H1 (cell line): ENCODE results near the gene R3HDM2. TPM values are rescaled to one million over a fixed set of nuclear protein-coding genes. Genes with fewer than 3 reads are reported as not detected.

Source experiments
- CTCF ChIA-PET: fragments of 300-600 bp; sonication (Branson Sonifier 250); formaldehyde crosslinking; loops from one replicate; lab custom pipeline; 2021; ENCODE audit not compliant: partially characterized antibody; lab: Charles Lee
- POLR2A ChIA-PET: fragments of 300-600 bp; sonication (Branson Sonifier 250); formaldehyde crosslinking; loops from one replicate; lab custom pipeline; 2021; ENCODE audit warnings: inconsistent platforms; ENCODE audit not compliant: partially characterized antibody; lab: Charles Lee
- DNase-seq, 2 experiments: peaks; one replicate each; pipeline versions ENCODE4 v3.0.0 to v3.0.0-alpha.2; 2010 to 2022; ENCODE audit warnings: low spot score in 2 of 2, low read depth in 1 of 2, mixed read lengths in 1 of 2
- FAIRE-seq: peaks from 2 replicates; lab custom pipeline; 2011; peaks lifted over from hg19 to GRCh38; lab: Jason Lieb, UNC
- H2AFZ ChIP-seq: 2 replicates; pipeline ENCODE4 v1.8.1; 2012; ENCODE audit warnings: low read length, inconsistent platforms
- H2AK5ac ChIP-seq: 2 replicates; pipeline ENCODE4 v1.6.1; 2013; ENCODE audit warnings: low read depth, low read length
- H2BK120ac ChIP-seq: replicated peaks from 2 replicates; pipeline ENCODE3; 2013; ENCODE audit warnings: low read depth, low read length, inconsistent platforms
- H2BK12ac ChIP-seq: 2 replicates; pipeline ENCODE4 v1.6.1; 2013; ENCODE audit warnings: low read depth, low read length
- H2BK15ac ChIP-seq: 2 replicates; pipeline ENCODE4 v1.6.1; 2013; ENCODE audit warnings: low read length
- H2BK20ac ChIP-seq: 2 replicates; pipeline ENCODE4 v1.6.1; 2013; ENCODE audit warnings: low read length
- H2BK5ac ChIP-seq: 2 replicates; pipeline ENCODE4 v1.6.1; 2013; ENCODE audit warnings: low read depth, low read length
- H3K14ac ChIP-seq: 2 replicates; pipeline ENCODE4 v1.6.1; 2013; ENCODE audit warnings: inconsistent platforms; ENCODE audit not compliant: insufficient read length
- H3K18ac ChIP-seq: 2 replicates; pipeline ENCODE4 v1.6.1; 2013; ENCODE audit warnings: low read length; ENCODE audit errors: extremely low read depth
- H3K23ac ChIP-seq: 2 replicates; pipeline ENCODE4 v1.6.1; 2013; ENCODE audit warnings: inconsistent platforms; ENCODE audit not compliant: insufficient read length
- H3K23me2 ChIP-seq: 2 replicates; pipeline ENCODE4 v1.6.1; 2013; ENCODE audit warnings: low read depth, low read length
- H3K27ac ChIP-seq: 2 replicates; pipeline ENCODE4 v1.6.1; 2011; ENCODE audit warnings: low read depth, low read length, inconsistent platforms
- H3K27me3 ChIP-seq, 4 experiments: replicated peaks in 1 of 4; 1 replicate in 1 of 4; 2 replicates in 3 of 4; pipeline versions ENCODE4 v1.6.1 to v1.8.1; 2011 to 2013; ENCODE audit warnings: low read length in 3 of 4, mild to moderate bottlenecking in 3 of 4, inconsistent platforms in 2 of 4, mixed read lengths in 2 of 4, moderate library complexity in 1 of 4; ENCODE audit not compliant: control insufficient read depth in 3 of 4, insufficient read depth in 3 of 4; ENCODE audit errors: extremely low read depth in 1 of 4
- H3K36me3 ChIP-seq, 4 experiments: 2 replicates each; pipeline versions ENCODE4 v1.6.1 to v1.8.1; 2011 to 2013; ENCODE audit warnings: mild to moderate bottlenecking in 4 of 4, low read length in 3 of 4, moderate library complexity in 2 of 4, control low read depth in 1 of 4, inconsistent platforms in 1 of 4; ENCODE audit not compliant: insufficient read depth in 4 of 4, control insufficient read depth in 2 of 4
- H3K4ac ChIP-seq: replicated peaks from 2 replicates; pipeline ENCODE3; 2013; ENCODE audit warnings: low read length, low read depth, mixed read lengths, inconsistent platforms; ENCODE audit not compliant: insufficient read length
- H3K4me1 ChIP-seq, 4 experiments: replicated peaks in 1 of 4; 1 replicate in 1 of 4; 2 replicates in 3 of 4; pipeline versions ENCODE4 v1.6.1 to v1.8.1; 2011 to 2013; ENCODE audit warnings: low read length in 3 of 4, inconsistent platforms in 2 of 4, mixed read lengths in 1 of 4; ENCODE audit not compliant: insufficient read depth in 4 of 4, control insufficient read depth in 3 of 4
- H3K4me2 ChIP-seq, 2 experiments: 2 replicates each; pipeline versions ENCODE4 v1.6.1 to v1.8.1; 2011 to 2013; ENCODE audit warnings: low read depth in 2 of 2, low read length in 2 of 2, control low read depth in 1 of 2, inconsistent platforms in 1 of 2, mild to moderate bottlenecking in 1 of 2; ENCODE audit not compliant: insufficient read depth in 1 of 2
- H3K4me3 ChIP-seq, 4 experiments: fragments of 200-600, 300-600 bp in 1 of 4; sonication (generic), shearing (Covaris generic), sonication (Bioruptor Twin) in 1 of 4; 2 replicates each; pipeline versions ENCODE4 v1.5.1 to v1.8.1; 2011 to 2016; ENCODE audit warnings: low read length in 4 of 4, low read depth in 3 of 4, control low read depth in 2 of 4, inconsistent platforms in 2 of 4, mild to moderate bottlenecking in 2 of 4, mixed read lengths in 1 of 4, moderate library complexity in 1 of 4; ENCODE audit not compliant: insufficient read depth in 2 of 4; ENCODE audit errors: extremely low read depth in 1 of 4
- H3K56ac ChIP-seq: replicated peaks from 2 replicates; pipeline ENCODE3; 2013; ENCODE audit warnings: low read depth, mild to moderate bottlenecking, mixed read lengths, low read length, inconsistent platforms; ENCODE audit not compliant: insufficient read length
- H3K79me1 ChIP-seq: 2 replicates; pipeline ENCODE4 v1.6.1; 2013; ENCODE audit warnings: low read depth, low read length, control low read depth
- H3K79me2 ChIP-seq, 2 experiments: 2 replicates each; pipeline versions ENCODE4 v1.6.1 to v1.8.1; 2012 to 2013; ENCODE audit warnings: low read length in 2 of 2, mild to moderate bottlenecking in 2 of 2, inconsistent platforms in 1 of 2; ENCODE audit not compliant: insufficient read depth in 2 of 2, control insufficient read depth in 1 of 2
- H3K9ac ChIP-seq, 4 experiments: replicated peaks in 1 of 4; 1 replicate in 1 of 4; 2 replicates in 3 of 4; pipeline versions ENCODE4 v1.6.1 to v1.8.1; 2011 to 2013; ENCODE audit warnings: low read depth in 3 of 4, low read length in 3 of 4, control low read depth in 2 of 4, mild to moderate bottlenecking in 2 of 4, moderate library complexity in 2 of 4, inconsistent platforms in 1 of 4; ENCODE audit errors: extremely low read depth in 1 of 4
- H3K9me3 ChIP-seq, 2 experiments: 2 replicates each; pipeline versions ENCODE4 v1.6.1 to v1.8.1; 2012 to 2013; ENCODE audit warnings: mild to moderate bottlenecking in 2 of 2, moderate library complexity in 2 of 2, control low read depth in 1 of 2, inconsistent platforms in 1 of 2, low read depth in 1 of 2, low read length in 1 of 2, mixed read lengths in 1 of 2; ENCODE audit not compliant: insufficient read depth in 2 of 2
- H4K20me1 ChIP-seq, 2 experiments: replicated peaks in 1 of 2; 2 replicates each; pipeline versions ENCODE3 to v1.8.1; 2011 to 2013; ENCODE audit warnings: inconsistent platforms in 2 of 2, low read length in 2 of 2, mild to moderate bottlenecking in 1 of 2; ENCODE audit not compliant: insufficient read depth in 2 of 2, control insufficient read depth in 1 of 2
- H4K5ac ChIP-seq: 2 replicates; pipeline ENCODE4 v1.6.1; 2013; ENCODE audit warnings: low read length, low read depth, mixed read lengths, inconsistent platforms; ENCODE audit not compliant: insufficient read length
- H4K8ac ChIP-seq: 2 replicates; pipeline ENCODE4 v1.8.0; 2013; ENCODE audit warnings: mild to moderate bottlenecking, moderate library complexity, low read length, inconsistent platforms; ENCODE audit not compliant: insufficient read depth; ENCODE audit errors: extremely low read depth
- H4K91ac ChIP-seq: replicated peaks from 2 replicates; pipeline ENCODE3; 2013; ENCODE audit warnings: low read length, mixed read lengths, inconsistent platforms; ENCODE audit not compliant: insufficient read length
- CEBPB ChIP-seq: IDR thresholded peaks from 2 replicates; pipeline ENCODE4 v1.6.1; 2012; ENCODE audit warnings: low read depth, low read length
- CHD1 ChIP-seq: IDR thresholded peaks from 2 replicates; pipeline ENCODE4 v1.6.1; 2012; ENCODE audit warnings: low read depth, low read length, improper control_type of control experiment
- CREB1 ChIP-seq: IDR thresholded peaks from 2 replicates; pipeline ENCODE4 v1.6.1; 2012; ENCODE audit warnings: inconsistent platforms
- EP300 ChIP-seq, 2 experiments: IDR thresholded peaks; 1 replicate in 1 of 2; 2 replicates in 1 of 2; pipeline ENCODE4 v1.6.1; 2011 to 2012; ENCODE audit warnings: low read depth in 2 of 2, low read length in 2 of 2, mild to moderate bottlenecking in 2 of 2, borderline replicate concordance in 1 of 2, inconsistent platforms in 1 of 2, moderate library complexity in 1 of 2
- EZH2 ChIP-seq: fragments of 200-600 bp; sonication (generic); IDR thresholded peaks from 2 replicates; pipeline ENCODE4 v1.7.1; 2012; ENCODE audit warnings: low read depth, mild to moderate bottlenecking, moderate library complexity, low read length, inconsistent platforms; ENCODE audit not compliant: severe bottlenecking
- KDM5A ChIP-seq: fragments of 200-600 bp; IDR thresholded peaks from 2 replicates; pipeline ENCODE4 v1.7.1; 2012; ENCODE audit warnings: mild to moderate bottlenecking, low read length, inconsistent platforms, mixed read lengths
- RFX5 ChIP-seq: IDR thresholded peaks from 2 replicates; pipeline ENCODE4 v1.6.1; 2011; ENCODE audit warnings: low read depth, low read length, improper control_type of control experiment, borderline replicate concordance
- RNF2 ChIP-seq: fragments of 200-900, 300-1000 bp; sonication (generic); IDR thresholded peaks from 2 replicates; pipeline ENCODE4 v1.7.1; 2016; ENCODE audit warnings: borderline replicate concordance, low read depth, mild to moderate bottlenecking, antibody characterized with exemption, low read length; ENCODE audit not compliant: poor library complexity, severe bottlenecking; ENCODE audit errors: missing control alignments
- SUZ12 ChIP-seq: fragments of 200-600 bp; sonication (generic); IDR thresholded peaks from 2 replicates; pipeline ENCODE4 v1.6.1; 2012; ENCODE audit warnings: mild to moderate bottlenecking, inconsistent platforms, low read length, moderate library complexity, mixed read lengths
- TAF1 ChIP-seq: IDR thresholded peaks from 2 replicates; pipeline ENCODE4 v1.6.1; 2011; ENCODE audit warnings: mild to moderate bottlenecking, low read depth, low read length
- TCF12 ChIP-seq: IDR thresholded peaks from 2 replicates; pipeline ENCODE4 v1.6.1; 2011; ENCODE audit warnings: low read depth, mild to moderate bottlenecking, low read length
- WGBS, 2 experiments: shearing (Covaris generic) in 1 of 2; methylation state at CpG; one replicate each; pipeline versions ENCODE4 v1.1.6 to v1.1.7; 2013 to 2015; ENCODE audit warnings: low lambda C conversion rate in 2 of 2, mixed read lengths in 2 of 2, inconsistent platforms in 1 of 2, low coverage in 1 of 2, missing lambda C conversion rate in 1 of 2; ENCODE audit not compliant: insufficient replicate concordance in 2 of 2, insufficient coverage in 1 of 2, insufficient read length in 1 of 2; ENCODE audit errors: extremely low coverage in 1 of 2, missing lambda C conversion rate in 1 of 2; 5-methylcytosine and 5-hydroxymethylcytosine counted together
- polyA plus RNA-seq, 7 experiments: library from polyadenylated mRNA; depleted of rRNA in 3 of 7; stranded (reverse) in 5 of 7; unstranded in 2 of 7; fragments of >200 nt in 5 of 7; fragments of 200-250 nt in 2 of 7; gene quantifications; 1 replicate in 5 of 7; 2 replicates in 1 of 7; 4 replicates in 1 of 7; pipeline versions ENCODE4 v1.2.1 to v1.2.3, GENCODE V29; 2011 to 2013; ENCODE audit warnings: missing spikeins in 2 of 7, mixed read lengths in 2 of 7
- total RNA-seq: library from RNA; stranded (reverse); fragmentation: NEBNext Ultra II Directional; extraction: Animal tissue kit (Norgen Biotek cat#: 25700); gene quantifications from 2 replicates; pipeline ENCODE4 v1.2.1, GENCODE V29; 2021

R3HDM2 gene
- total and polyA plus RNA-seq, 2 of the 8 experiments (the other 6 are each of a cell fraction or from before 2014, with no cell fraction given): 25.6 to 27.0 TPM

- no peak overlapping the region for H2BK120ac ChIP-seq
- DNase-seq (no peak), FAIRE-seq (no peak)
- H3K4me1 ChIP-seq: peaks cover 0 to 51% (median 35%) of the 10 kb centered on the region in 4 experiments; a peak in 6 of 7 replicates
- H4K5ac ChIP-seq: no peak overlapping the region
- TF ChIP-seq TCF12 (no peak), TAF1 (no peak), EZH2 (peak; percentile 71), RFX5 (no peak), CEBPB (no peak), CREB1 (no peak), RNF2 (peak; percentile 55), CHD1 (no peak), SUZ12 (peak; percentile 71; the same call in 1 of the 2 replicates), KDM5A (no peak), EP300 (IDR thresholded peaks at IDR 0.05; ENCODE audit: borderline replicate concordance in 1 of 2, low read depth in 2 of 2, low read length in 2 of 2) (no peak)
- no peak overlapping the region for H3K9ac ChIP-seq
- H3K79me2 ChIP-seq: no peaks in the 10 kb centered on the region
- WGBS, 2 experiments: 14% methylated on average over 18 of the region's 24 CpGs; no CpG with 5 or more reads in 1 of the 2 experiments
- no peak overlapping the region; the same call in 1 of the 2 replicates for H2BK15ac ChIP-seq
- peaks cover 16 to 35% of the 10 kb centered on the region in 2 experiments for H4K20me1 ChIP-seq
- CTCF ChIA-PET: interaction anchor here (1.1 to 13.4 kb wide), 4 partner anchors 7 to 237 kb away, joined by 3 to 527 read pairs (median 53); partner anchors contain the start of gene STAC3
- peaks cover 83 to 98% (median 97%) of the 10 kb centered on the region in 4 experiments for H3K27me3 ChIP-seq
- peak overlapping the region; percentile 7; the same call in 1 of the 2 replicates for H2BK20ac ChIP-seq
- no peaks in the 10 kb centered on the region for H3K79me1 ChIP-seq
- POLR2A ChIA-PET: interaction anchor here (1.0 to 17.7 kb wide), 3 partner anchors 8 to 46 kb away, joined by 3 to 852 read pairs (median 21); partner anchors contain the start of genes SHMT2 and STAC3
- no peak overlapping the region for H4K8ac ChIP-seq
- peak overlapping the region; percentile 51 to 71; a peak in 3 of 4 replicates for H3K4me2 ChIP-seq
- H2BK12ac ChIP-seq: 0 out of 2 replicates have a peak overlapping the region, but pooled peaks have one; percentile 12
- no peak overlapping the region for H3K4ac ChIP-seq
- no peak overlapping the region for H2AK5ac ChIP-seq
- peak overlapping the region in 1 of 4 experiments; percentile 36; a peak in 2 of 8 replicates for H3K4me3 ChIP-seq
- no peak overlapping the region for H3K23ac ChIP-seq
- H4K91ac ChIP-seq: no peak overlapping the region
- H2BK5ac ChIP-seq: no peak overlapping the region
- no peaks in the 10 kb centered on the region for H3K9me3 ChIP-seq
- no peak overlapping the region for H3K27ac ChIP-seq
- no peak overlapping the region for H3K56ac ChIP-seq
- peak overlapping the region; percentile 32 for H3K18ac ChIP-seq
- no peaks in the 10 kb centered on the region for H3K36me3 ChIP-seq
- no peak overlapping the region for H2AFZ ChIP-seq
- H3K14ac ChIP-seq: no peak overlapping the region
- peaks cover 8% of the 10 kb centered on the region; the same call in 1 of the 2 replicates for H3K23me2 ChIP-seq
Observed at GRCh38 chr12:57221169-57221917, 209.5 kb downstream of the R3HDM2 start.
